ENCODE data around the gene CCDC60.

GRCh38 chr12:119383206-119383605, 48.7 kb downstream of the CCDC60 start:
- TF ChIP-seq POLR2A (IDR thresholded peaks at IDR 0.05) (no peak), CTCF (IDR thresholded peaks at IDR 0.05) (no peak)

Measured in lower leg skin (tissue), 3 donors.